ENCODE measurements around the gene BICD1. TPM values are rescaled to one million over a fixed set of nuclear protein-coding genes. Genes with fewer than 3 reads are reported as not detected.

The BICD1 gene
- polyA plus RNA-seq, 2 of the 4 experiments (the other 2 are of a cell fraction): 13.0 to 24.3 TPM

DNA sequence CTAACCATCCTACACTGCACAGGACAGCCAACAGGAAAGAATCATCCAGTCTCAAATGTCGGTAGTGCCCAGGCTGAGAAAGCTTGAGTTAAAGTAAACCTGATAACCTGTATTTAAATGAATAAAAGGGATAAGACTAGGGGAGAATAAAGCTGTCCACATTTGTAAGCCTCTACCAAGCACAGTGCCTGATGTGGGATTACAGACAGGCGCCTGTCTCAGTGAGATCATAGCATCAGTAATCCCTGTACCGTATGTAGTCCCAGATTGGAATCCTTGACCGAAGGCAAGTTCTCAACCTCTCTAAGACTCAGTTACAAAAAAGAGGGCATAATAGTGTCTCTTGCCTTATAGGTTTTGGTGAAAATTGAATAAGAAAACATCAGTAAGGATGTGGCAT is 59.9 kb downstream of the BICD1 start:
- DNase-seq (ENCODE audit: low read depth in 1 of 2, low spot score in 1 of 2) (no peak), FAIRE-seq (no peak), ATAC-seq (no peak)
- Histone ChIP-seq H3K4me2 (no peak overlapping the region), H3K9me3 (no peaks in the 10 kb centered on the region), H3K27ac (no peak overlapping the region), H3K4me3 (no peak overlapping the region), H3K4me1 (no peaks in the 10 kb centered on the region; the same call in 2 of the 3 replicates)
- ChIA-PET CTCF (no interaction called here), POLR2A (no interaction called here)
- 90% methylated on average over 4 of the region's 4 CpGs for WGBS (ENCODE audit: missing lambda C conversion rate)
- TF ChIP-seq RFX5 (IDR thresholded peaks at IDR 0.05) (no peak), ZSCAN20 (CRISPR knock-in tag; IDR thresholded peaks at IDR 0.05) (no peak), BHLHE40 (IDR thresholded peaks at IDR 0.05; ENCODE audit: low read depth, low read length) (no peak), RNF2 (IDR thresholded peaks at IDR 0.05; ENCODE audit: borderline replicate concordance, low read depth) (no peak), TFCP2L1 (CRISPR knock-in tag; IDR thresholded peaks at IDR 0.05) (no peak)
- TF ChIP-seq, protein P1, sequence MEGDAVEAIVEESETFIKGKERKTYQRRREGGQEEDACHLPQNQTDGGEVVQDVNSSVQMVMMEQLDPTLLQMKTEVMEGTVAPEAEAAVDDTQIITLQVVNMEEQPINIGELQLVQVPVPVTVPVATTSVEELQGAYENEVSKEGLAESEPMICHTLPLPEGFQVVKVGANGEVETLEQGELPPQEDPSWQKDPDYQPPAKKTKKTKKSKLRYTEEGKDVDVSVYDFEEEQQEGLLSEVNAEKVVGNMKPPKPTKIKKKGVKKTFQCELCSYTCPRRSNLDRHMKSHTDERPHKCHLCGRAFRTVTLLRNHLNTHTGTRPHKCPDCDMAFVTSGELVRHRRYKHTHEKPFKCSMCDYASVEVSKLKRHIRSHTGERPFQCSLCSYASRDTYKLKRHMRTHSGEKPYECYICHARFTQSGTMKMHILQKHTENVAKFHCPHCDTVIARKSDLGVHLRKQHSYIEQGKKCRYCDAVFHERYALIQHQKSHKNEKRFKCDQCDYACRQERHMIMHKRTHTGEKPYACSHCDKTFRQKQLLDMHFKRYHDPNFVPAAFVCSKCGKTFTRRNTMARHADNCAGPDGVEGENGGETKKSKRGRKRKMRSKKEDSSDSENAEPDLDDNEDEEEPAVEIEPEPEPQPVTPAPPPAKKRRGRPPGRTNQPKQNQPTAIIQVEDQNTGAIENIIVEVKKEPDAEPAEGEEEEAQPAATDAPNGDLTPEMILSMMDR (IDR thresholded peaks at IDR 0.05): no peak
- TF ChIP-seq, protein P2, sequence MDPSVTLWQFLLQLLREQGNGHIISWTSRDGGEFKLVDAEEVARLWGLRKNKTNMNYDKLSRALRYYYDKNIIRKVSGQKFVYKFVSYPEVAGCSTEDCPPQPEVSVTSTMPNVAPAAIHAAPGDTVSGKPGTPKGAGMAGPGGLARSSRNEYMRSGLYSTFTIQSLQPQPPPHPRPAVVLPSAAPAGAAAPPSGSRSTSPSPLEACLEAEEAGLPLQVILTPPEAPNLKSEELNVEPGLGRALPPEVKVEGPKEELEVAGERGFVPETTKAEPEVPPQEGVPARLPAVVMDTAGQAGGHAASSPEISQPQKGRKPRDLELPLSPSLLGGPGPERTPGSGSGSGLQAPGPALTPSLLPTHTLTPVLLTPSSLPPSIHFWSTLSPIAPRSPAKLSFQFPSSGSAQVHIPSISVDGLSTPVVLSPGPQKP (IDR thresholded peaks at IDR 0.05; ENCODE audit: low read depth, low read length): no peak

DNA sequence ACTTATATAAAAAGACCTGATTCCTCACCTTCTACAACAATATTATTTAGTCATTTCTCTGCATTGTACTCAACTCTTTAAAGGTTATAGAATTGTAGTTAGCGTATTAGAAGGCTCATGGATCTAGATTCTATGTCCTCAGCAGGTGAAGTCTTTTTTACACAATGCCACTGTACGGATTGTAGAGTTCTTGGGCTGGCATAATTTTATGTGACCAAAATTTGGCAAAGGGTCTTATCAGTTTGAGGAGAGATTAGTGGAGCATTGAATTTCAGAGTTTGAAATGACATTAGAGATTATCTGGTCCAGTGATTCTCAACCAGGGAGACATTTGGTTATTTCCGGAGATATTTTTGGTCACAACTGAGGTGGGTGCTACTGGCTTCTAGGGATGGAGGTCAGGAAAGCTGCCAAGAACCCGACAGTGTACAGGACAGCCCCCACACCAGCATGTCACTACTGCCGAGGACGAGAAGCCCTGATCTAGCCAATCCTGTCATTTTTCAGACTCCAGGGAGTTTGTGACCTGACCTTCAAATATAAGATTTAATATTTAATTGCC is 63.9 kb downstream of the BICD1 start:
- 88% methylated on average over 6 of the region's 6 CpGs for WGBS (ENCODE audit: missing lambda C conversion rate)
- DNase-seq (ENCODE audit: low read depth in 1 of 2, low spot score in 1 of 2) (no peak), FAIRE-seq (no peak), ATAC-seq (no peak)
- no peak overlapping the region for H3K4me3 ChIP-seq
- ChIA-PET CTCF (interaction anchor here (1.3 to 1.6 kb wide), 2 partner anchors 9 to 110 kb away, joined by 3 to 4 read pairs; no protein-coding TSS in a partner anchor), POLR2A (no interaction called here)
- no peak overlapping the region for H3K27ac ChIP-seq
- TF ChIP-seq, protein P3, sequence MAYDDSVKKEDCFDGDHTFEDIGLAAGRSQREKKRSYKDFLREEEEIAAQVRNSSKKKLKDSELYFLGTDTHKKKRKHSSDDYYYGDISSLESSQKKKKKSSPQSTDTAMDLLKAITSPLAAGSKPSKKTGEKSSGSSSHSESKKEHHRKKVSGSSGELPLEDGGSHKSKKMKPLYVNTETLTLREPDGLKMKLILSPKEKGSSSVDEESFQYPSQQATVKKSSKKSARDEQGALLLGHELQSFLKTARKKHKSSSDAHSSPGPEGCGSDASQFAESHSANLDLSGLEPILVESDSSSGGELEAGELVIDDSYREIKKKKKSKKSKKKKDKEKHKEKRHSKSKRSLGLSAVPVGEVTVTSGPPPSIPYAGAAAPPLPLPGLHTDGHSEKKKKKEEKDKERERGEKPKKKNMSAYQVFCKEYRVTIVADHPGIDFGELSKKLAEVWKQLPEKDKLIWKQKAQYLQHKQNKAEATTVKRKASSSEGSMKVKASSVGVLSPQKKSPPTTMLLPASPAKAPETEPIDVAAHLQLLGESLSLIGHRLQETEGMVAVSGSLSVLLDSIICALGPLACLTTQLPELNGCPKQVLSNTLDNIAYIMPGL (CRISPR knock-in tag; IDR thresholded peaks at IDR 0.05; ENCODE audit: borderline replicate concordance): no peak
- TF ChIP-seq FOXS1 (CRISPR knock-in tag; IDR thresholded peaks at IDR 0.05) (no peak), GATA3 (IDR thresholded peaks at IDR 0.05; ENCODE audit: borderline replicate concordance) (no peak), ZSCAN20 (CRISPR knock-in tag; IDR thresholded peaks at IDR 0.05) (no peak), CBX2 (IDR thresholded peaks at IDR 0.05; ENCODE audit: borderline replicate concordance, low read depth) (no peak), JUN (IDR thresholded peaks at IDR 0.05) (no peak), HEYL (CRISPR knock-in tag; IDR thresholded peaks at IDR 0.05) (no peak), CEBPB (IDR thresholded peaks at IDR 0.05) (no peak), RFX5 (IDR thresholded peaks at IDR 0.05) (no peak), FOSB (CRISPR knock-in tag; IDR thresholded peaks at IDR 0.05) (no peak), EHF (CRISPR knock-in tag; IDR thresholded peaks at IDR 0.05) (no peak), FOSL2 (IDR thresholded peaks at IDR 0.05) (no peak), FOSL2 (CRISPR knock-in tag; IDR thresholded peaks at IDR 0.05) (no peak), POLR2AphosphoS2 (conservative IDR thresholded peaks at IDR 0.05; ENCODE audit: low read length) (no peak), SREBF2 (IDR thresholded peaks at IDR 0.05) (no peak), CHD4 (IDR thresholded peaks at IDR 0.05; ENCODE audit: borderline replicate concordance) (no peak)
- TF ChIP-seq, protein P4, sequence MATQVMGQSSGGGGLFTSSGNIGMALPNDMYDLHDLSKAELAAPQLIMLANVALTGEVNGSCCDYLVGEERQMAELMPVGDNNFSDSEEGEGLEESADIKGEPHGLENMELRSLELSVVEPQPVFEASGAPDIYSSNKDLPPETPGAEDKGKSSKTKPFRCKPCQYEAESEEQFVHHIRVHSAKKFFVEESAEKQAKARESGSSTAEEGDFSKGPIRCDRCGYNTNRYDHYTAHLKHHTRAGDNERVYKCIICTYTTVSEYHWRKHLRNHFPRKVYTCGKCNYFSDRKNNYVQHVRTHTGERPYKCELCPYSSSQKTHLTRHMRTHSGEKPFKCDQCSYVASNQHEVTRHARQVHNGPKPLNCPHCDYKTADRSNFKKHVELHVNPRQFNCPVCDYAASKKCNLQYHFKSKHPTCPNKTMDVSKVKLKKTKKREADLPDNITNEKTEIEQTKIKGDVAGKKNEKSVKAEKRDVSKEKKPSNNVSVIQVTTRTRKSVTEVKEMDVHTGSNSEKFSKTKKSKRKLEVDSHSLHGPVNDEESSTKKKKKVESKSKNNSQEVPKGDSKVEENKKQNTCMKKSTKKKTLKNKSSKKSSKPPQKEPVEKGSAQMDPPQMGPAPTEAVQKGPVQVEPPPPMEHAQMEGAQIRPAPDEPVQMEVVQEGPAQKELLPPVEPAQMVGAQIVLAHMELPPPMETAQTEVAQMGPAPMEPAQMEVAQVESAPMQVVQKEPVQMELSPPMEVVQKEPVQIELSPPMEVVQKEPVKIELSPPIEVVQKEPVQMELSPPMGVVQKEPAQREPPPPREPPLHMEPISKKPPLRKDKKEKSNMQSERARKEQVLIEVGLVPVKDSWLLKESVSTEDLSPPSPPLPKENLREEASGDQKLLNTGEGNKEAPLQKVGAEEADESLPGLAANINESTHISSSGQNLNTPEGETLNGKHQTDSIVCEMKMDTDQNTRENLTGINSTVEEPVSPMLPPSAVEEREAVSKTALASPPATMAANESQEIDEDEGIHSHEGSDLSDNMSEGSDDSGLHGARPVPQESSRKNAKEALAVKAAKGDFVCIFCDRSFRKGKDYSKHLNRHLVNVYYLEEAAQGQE (IDR thresholded peaks at IDR 0.05): no peak
- TF ChIP-seq, protein P1 (IDR thresholded peaks at IDR 0.05): no peak
- TF ChIP-seq, protein P5, sequence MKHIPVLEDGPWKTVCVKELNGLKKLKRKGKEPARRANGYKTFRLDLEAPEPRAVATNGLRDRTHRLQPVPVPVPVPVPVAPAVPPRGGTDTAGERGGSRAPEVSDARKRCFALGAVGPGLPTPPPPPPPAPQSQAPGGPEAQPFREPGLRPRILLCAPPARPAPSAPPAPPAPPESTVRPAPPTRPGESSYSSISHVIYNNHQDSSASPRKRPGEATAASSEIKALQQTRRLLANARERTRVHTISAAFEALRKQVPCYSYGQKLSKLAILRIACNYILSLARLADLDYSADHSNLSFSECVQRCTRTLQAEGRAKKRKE (CRISPR knock-in tag; IDR thresholded peaks at IDR 0.05; ENCODE audit: low read depth): no peak
- no peaks in the 10 kb centered on the region for H3K4me1 ChIP-seq
- H3K4me2 ChIP-seq: no peak overlapping the region
- H3K9me3 ChIP-seq: no peaks in the 10 kb centered on the region
